IPS DF 6.9 (cell line): ENCODE data around the gene INPP4A.
A peak's percentile ranks its signal among the peaks of the same experiment; 100 is the strongest.

Source experiments
- DNase-seq: peaks from one replicate; pipeline ENCODE4 v3.0.0-alpha.2; 2013; ENCODE audit warnings: low read depth, low spot score
- H3K27ac ChIP-seq: one replicate; pipeline ENCODE4 v1.5.1; 2013; ENCODE audit warnings: low read length, control low read depth
- H3K27me3 ChIP-seq: 2 replicates; pipeline ENCODE4 v1.6.1; 2013; ENCODE audit warnings: mild to moderate bottlenecking, low read length; ENCODE audit not compliant: control insufficient read depth, insufficient read depth
- H3K36me3 ChIP-seq: 2 replicates; pipeline ENCODE4 v1.6.1; 2013; ENCODE audit warnings: low read length; ENCODE audit not compliant: control insufficient read depth, insufficient read depth
- H3K4me1 ChIP-seq: 2 replicates; pipeline ENCODE4 v1.6.1; 2013; ENCODE audit warnings: low read length; ENCODE audit not compliant: control insufficient read depth, insufficient read depth
- H3K4me3 ChIP-seq: 2 replicates; pipeline ENCODE4 v1.5.1; 2013; ENCODE audit warnings: mild to moderate bottlenecking, low read length
- H3K9me3 ChIP-seq: 2 replicates; pipeline ENCODE4 v1.6.1; 2013; ENCODE audit warnings: low read length, inconsistent platforms; ENCODE audit not compliant: control insufficient read depth, insufficient read depth
- WGBS: extraction: QIAGEN DNeasy Blood & Tissue Kit; methylation state at CpG from one replicate; pipeline ENCODE4 v1.1.7; 2013; ENCODE audit warnings: mixed read lengths, missing lambda C conversion rate; ENCODE audit not compliant: insufficient read length, insufficient coverage; 5-methylcytosine and 5-hydroxymethylcytosine counted together

INPP4A gene

GRCh38 chr2:98632351-98632750 is 187.7 kb downstream of the INPP4A start:
- no peak for DNase-seq
- WGBS: no CpG with 5 or more reads among the region's 3 CpGs
- Histone ChIP-seq H3K9me3 (no peaks in the 10 kb centered on the region), H3K27me3 (no peaks in the 10 kb centered on the region), H3K4me1 (no peaks in the 10 kb centered on the region), H3K27ac (no peak overlapping the region), H3K4me3 (no peak overlapping the region), H3K36me3 (no peaks in the 10 kb centered on the region)

- no CpG with 5 or more reads among the region's 9 CpGs for WGBS
- H3K9me3 ChIP-seq: no peaks in the 10 kb centered on the region
- DNase-seq: peak; percentile 37
- H3K27ac ChIP-seq: no peak overlapping the region
- no peaks in the 10 kb centered on the region for H3K27me3 ChIP-seq
- no peaks in the 10 kb centered on the region for H3K4me1 ChIP-seq
- no peaks in the 10 kb centered on the region for H3K36me3 ChIP-seq
- no peak overlapping the region for H3K4me3 ChIP-seq
These were observed 189.9 kb downstream of the INPP4A start for GRCh38 chr2:98634406-98635092.

GRCh38 chr2:98637401-98638147 is 192.9 kb downstream of the INPP4A start:
- WGBS: no CpG with 5 or more reads among the region's 10 CpGs
- Histone ChIP-seq H3K27ac (no peak overlapping the region), H3K4me1 (no peaks in the 10 kb centered on the region), H3K9me3 (no peaks in the 10 kb centered on the region), H3K27me3 (no peaks in the 10 kb centered on the region), H3K4me3 (no peak overlapping the region), H3K36me3 (no peaks in the 10 kb centered on the region)
- DNase-seq: no peak

- H3K9me3 ChIP-seq: no peaks in the 10 kb centered on the region
- no peak overlapping the region for H3K4me3 ChIP-seq
- no peaks in the 10 kb centered on the region for H3K27me3 ChIP-seq
- H3K36me3 ChIP-seq: no peaks in the 10 kb centered on the region
- H3K4me1 ChIP-seq: no peaks in the 10 kb centered on the region
- no CpG with 5 or more reads among the region's 5 CpGs for WGBS
- DNase-seq: no peak
- H3K27ac ChIP-seq: no peak overlapping the region
These were observed 198.9 kb downstream of the INPP4A start for GRCh38 chr2:98643496-98644100.
